ENCODE results near the gene FHIP2A.
"Not testable (repeated sequence)": the region's sequence is repeated elsewhere in the genome, so short reads cannot be mapped to it uniquely, and the experiment has no call there.

DNA sequence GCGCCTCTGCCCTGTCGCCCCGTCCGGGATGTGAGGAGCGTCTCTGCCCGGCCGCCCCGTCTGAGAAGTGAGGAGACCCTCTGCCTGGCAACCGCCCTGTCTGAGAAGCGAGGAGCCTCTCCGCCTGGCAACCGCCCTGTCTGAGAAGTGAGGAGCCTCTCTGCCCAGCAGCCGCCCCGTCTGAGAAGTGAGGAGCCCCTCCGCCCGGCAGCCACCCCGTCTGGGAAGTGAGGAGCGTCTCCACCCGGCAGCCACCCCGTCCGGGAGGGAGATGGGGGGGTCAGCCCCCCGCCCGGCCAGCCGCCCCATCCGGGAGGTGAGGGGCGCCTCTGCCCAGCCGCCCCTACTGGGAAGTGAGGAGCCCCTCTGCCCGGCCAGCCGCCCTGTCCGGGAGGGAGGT, 34.4 kb upstream of the FHIP2A start:
- TF ChIP-seq, protein P1, sequence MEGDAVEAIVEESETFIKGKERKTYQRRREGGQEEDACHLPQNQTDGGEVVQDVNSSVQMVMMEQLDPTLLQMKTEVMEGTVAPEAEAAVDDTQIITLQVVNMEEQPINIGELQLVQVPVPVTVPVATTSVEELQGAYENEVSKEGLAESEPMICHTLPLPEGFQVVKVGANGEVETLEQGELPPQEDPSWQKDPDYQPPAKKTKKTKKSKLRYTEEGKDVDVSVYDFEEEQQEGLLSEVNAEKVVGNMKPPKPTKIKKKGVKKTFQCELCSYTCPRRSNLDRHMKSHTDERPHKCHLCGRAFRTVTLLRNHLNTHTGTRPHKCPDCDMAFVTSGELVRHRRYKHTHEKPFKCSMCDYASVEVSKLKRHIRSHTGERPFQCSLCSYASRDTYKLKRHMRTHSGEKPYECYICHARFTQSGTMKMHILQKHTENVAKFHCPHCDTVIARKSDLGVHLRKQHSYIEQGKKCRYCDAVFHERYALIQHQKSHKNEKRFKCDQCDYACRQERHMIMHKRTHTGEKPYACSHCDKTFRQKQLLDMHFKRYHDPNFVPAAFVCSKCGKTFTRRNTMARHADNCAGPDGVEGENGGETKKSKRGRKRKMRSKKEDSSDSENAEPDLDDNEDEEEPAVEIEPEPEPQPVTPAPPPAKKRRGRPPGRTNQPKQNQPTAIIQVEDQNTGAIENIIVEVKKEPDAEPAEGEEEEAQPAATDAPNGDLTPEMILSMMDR (IDR thresholded peaks at IDR 0.05): not testable (repeated sequence)
- TF ChIP-seq POLR2A (IDR thresholded peaks at IDR 0.05): not testable (repeated sequence)
